SH-SY5Y (cell line): ENCODE data around the gene NRG3.

Source experiments
- GATA2 ChIP-seq: IDR thresholded peaks from 2 replicates; pipeline ENCODE4 v1.6.1; 2011; ENCODE audit warnings: mild to moderate bottlenecking, low read depth, low read length
- GATA3 ChIP-seq: IDR thresholded peaks from 2 replicates; pipeline ENCODE4 v1.6.1; 2011; ENCODE audit warnings: low read depth, mild to moderate bottlenecking, low read length, moderate library complexity

DNA sequence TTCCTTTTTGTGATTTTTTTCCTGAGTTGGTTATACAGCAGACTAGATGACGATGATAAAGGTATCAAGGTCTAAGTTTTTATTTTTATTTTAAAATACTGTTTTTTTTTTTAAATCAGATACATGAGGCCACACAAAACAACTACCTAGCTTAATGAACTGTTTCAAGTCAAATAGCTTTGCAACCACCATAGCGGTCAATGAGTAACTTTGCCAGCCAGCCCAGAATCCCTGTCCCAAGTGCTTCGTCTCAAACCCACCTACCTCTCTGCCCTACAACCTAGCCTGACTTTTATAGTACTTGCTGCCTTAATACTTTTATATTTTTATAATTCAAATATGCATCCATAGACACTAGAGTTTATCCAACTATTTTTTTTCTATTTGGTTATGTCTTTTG lies 676.5 kb downstream of the NRG3 start:
- TF ChIP-seq GATA2 (no peak), GATA3 (no peak)
